Body of pancreas (tissue), 4 donors: Measurements from ENCODE around the gene XRCC5.

Experiments
- POLR2A ChIP-seq, 3 donors: fragments of 450-650 bp; IDR thresholded peaks; one replicate each; pipeline ENCODE4 v1.6.1; 2016; ENCODE audit warnings: antibody characterized with exemption in 3 of 3, mild to moderate bottlenecking in 2 of 3
- TF ChIP-seq, protein P1 (sequence below), 7 experiments: fragments of 450-650 bp in 4 of 7; fragments of 200-600 bp in 3 of 7; sonication (generic) in 3 of 7; IDR thresholded peaks; one replicate each; pipeline ENCODE4 v1.5.1; 2016 to 2019; ENCODE audit warnings: antibody characterized with exemption in 7 of 7

DNA sequence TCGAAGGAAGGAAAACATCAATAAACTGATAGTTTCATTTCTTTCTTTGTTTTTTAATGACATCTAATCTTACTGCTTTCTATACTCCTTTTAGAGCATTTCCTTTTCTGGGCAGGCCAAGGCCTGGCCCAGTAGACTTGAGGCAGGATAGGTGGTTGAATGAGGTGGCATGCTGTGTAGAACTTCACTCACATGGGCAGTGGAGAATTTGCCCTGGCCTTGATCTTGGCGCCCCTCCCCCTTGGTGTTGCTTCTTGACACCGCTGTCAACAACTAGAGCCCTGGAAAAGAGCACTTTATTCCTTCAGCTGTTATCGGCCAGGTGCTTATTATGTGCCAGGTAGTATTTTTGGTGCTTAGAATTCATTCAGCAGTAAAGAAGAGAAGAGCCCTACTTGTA is 37.4 kb downstream of the XRCC5 start:
- TF ChIP-seq, protein P1, sequence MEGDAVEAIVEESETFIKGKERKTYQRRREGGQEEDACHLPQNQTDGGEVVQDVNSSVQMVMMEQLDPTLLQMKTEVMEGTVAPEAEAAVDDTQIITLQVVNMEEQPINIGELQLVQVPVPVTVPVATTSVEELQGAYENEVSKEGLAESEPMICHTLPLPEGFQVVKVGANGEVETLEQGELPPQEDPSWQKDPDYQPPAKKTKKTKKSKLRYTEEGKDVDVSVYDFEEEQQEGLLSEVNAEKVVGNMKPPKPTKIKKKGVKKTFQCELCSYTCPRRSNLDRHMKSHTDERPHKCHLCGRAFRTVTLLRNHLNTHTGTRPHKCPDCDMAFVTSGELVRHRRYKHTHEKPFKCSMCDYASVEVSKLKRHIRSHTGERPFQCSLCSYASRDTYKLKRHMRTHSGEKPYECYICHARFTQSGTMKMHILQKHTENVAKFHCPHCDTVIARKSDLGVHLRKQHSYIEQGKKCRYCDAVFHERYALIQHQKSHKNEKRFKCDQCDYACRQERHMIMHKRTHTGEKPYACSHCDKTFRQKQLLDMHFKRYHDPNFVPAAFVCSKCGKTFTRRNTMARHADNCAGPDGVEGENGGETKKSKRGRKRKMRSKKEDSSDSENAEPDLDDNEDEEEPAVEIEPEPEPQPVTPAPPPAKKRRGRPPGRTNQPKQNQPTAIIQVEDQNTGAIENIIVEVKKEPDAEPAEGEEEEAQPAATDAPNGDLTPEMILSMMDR (IDR thresholded peaks at IDR 0.05): no peak
- TF ChIP-seq POLR2A (IDR thresholded peaks at IDR 0.05): no peak
